HepG2 (cell line): ENCODE results near the gene DHX8. TPM values are rescaled to one million over a fixed set of nuclear protein-coding genes. Genes with fewer than 3 reads are reported as not detected.

Experiments used
- CBX5 ChIP-seq: sonication (generic); formaldehyde crosslinking; IDR thresholded peaks from 2 replicates; pipeline ENCODE4 v1.4.0; 2020; ENCODE audit warnings: missing genetic modification reagents, borderline replicate concordance
- CREB3 ChIP-seq: sonication (generic); formaldehyde crosslinking; IDR thresholded peaks from 2 replicates; pipeline ENCODE4 v1.5.0; 2020; ENCODE audit warnings: missing genetic modification reagents
- ERF ChIP-seq: IDR thresholded peaks from 2 replicates; pipeline ENCODE4 v1.6.1; 2018; ENCODE audit warnings: missing biosample characterization, missing genetic modification reagents
- FOXA1 ChIP-seq, 2 experiments: fragments of 450-650 bp in 1 of 2; sonication (generic) in 1 of 2; formaldehyde crosslinking in 1 of 2; IDR thresholded peaks; 2 replicates each; pipeline versions ENCODE4 v1.4.0 to v1.6.1; 2016 to 2020; ENCODE audit warnings: missing genetic modification reagents in 1 of 2
- HNF1A ChIP-seq, 2 experiments: sonication (generic) in 1 of 2; formaldehyde crosslinking in 1 of 2; IDR thresholded peaks; 2 replicates each; pipeline versions ENCODE4 v1.4.0 to v1.6.1; 2016 to 2020; ENCODE audit warnings: borderline replicate concordance in 1 of 2, low read depth in 1 of 2, mild to moderate bottlenecking in 1 of 2, missing genetic modification reagents in 1 of 2
- HNRNPLL ChIP-seq: fragments of 200-400 bp; formaldehyde crosslinking; IDR thresholded peaks from 2 replicates; pipeline ENCODE4 v1.6.1; 2017; ENCODE audit warnings: mild to moderate bottlenecking, low read depth, low read length; ENCODE audit not compliant: poor library complexity, severe bottlenecking
- KLF6 ChIP-seq: IDR thresholded peaks from 2 replicates; pipeline ENCODE4 v1.8.0; 2016; ENCODE audit warnings: missing biosample characterization, missing genetic modification reagents
- KMT2A ChIP-seq: sonication (generic); formaldehyde crosslinking; IDR thresholded peaks from 2 replicates; pipeline ENCODE4 v1.4.0; 2020; ENCODE audit warnings: missing genetic modification reagents
- MBD4 ChIP-seq: IDR thresholded peaks from 2 replicates; pipeline ENCODE4 v1.6.1; 2012; ENCODE audit warnings: low read length, inconsistent platforms, borderline replicate concordance
- POLR2A ChIP-seq, 2 experiments: IDR thresholded peaks; 2 replicates each; pipeline ENCODE4 v1.6.1; 2011; ENCODE audit warnings: low read depth in 2 of 2, low read length in 2 of 2, mild to moderate bottlenecking in 1 of 2, moderate library complexity in 1 of 2; ENCODE audit not compliant: insufficient read depth in 1 of 2
- PRPF4 ChIP-seq: fragments of 200-400 bp; formaldehyde crosslinking; IDR thresholded peaks from 2 replicates; pipeline ENCODE4 v1.6.1; 2016; ENCODE audit warnings: low read length, low read depth; ENCODE audit not compliant: poor library complexity, severe bottlenecking
- XBP1 ChIP-seq: sonication (generic); formaldehyde crosslinking; IDR thresholded peaks from 2 replicates; pipeline ENCODE4 v1.5.0; 2020; ENCODE audit warnings: missing genetic modification reagents
- YEATS2 ChIP-seq: sonication (generic); formaldehyde crosslinking; IDR thresholded peaks from 2 replicates; pipeline ENCODE4 v1.4.0; 2020; ENCODE audit warnings: missing genetic modification reagents, borderline replicate concordance
- ZBTB21 ChIP-seq: sonication (generic); formaldehyde crosslinking; IDR thresholded peaks from 2 replicates; pipeline ENCODE4 v1.4.0; 2020; ENCODE audit warnings: missing genetic modification reagents
- ZBTB7A ChIP-seq: sonication (generic); formaldehyde crosslinking; IDR thresholded peaks from 2 replicates; pipeline ENCODE4 v1.8.0; 2022; ENCODE audit warnings: mild to moderate bottlenecking, missing genetic modification reagents
- ZNF749 ChIP-seq: sonication (generic); formaldehyde crosslinking; IDR thresholded peaks from 2 replicates; pipeline ENCODE4 v1.8.0; 2022; ENCODE audit warnings: mild to moderate bottlenecking, missing genetic modification reagents, moderate library complexity, borderline replicate concordance
- ZUFSP ChIP-seq: sonication (generic); formaldehyde crosslinking; IDR thresholded peaks from 2 replicates; pipeline ENCODE4 v1.9.0; 2021; ENCODE audit warnings: missing genetic modification reagents, mild to moderate bottlenecking, borderline replicate concordance
- polyA plus RNA-seq, 8 experiments: library from polyadenylated mRNA; depleted of rRNA in 3 of 8; stranded (reverse) in 7 of 8; unstranded in 1 of 8; fragments of >200 nt; fragmentation: Illumina TruSeq in 4 of 8; extraction: Trizol in 4 of 8; gene quantifications; 2 replicates each; pipeline versions ENCODE4 v1.2.1 to v1.2.3, GENCODE V29; 2011 to 2016; ENCODE audit warnings: low read depth in 4 of 8, missing spikeins in 1 of 8, mixed read lengths in 1 of 8; ENCODE audit not compliant: insufficient read depth in 1 of 8
- total RNA-seq, 5 experiments: library from RNA; depleted of rRNA; stranded (reverse); fragments of >200 nt; fragmentation: Illumina TruSeq; extraction: Trizol; gene quantifications; 2 replicates each; pipeline ENCODE4 v1.2.3, GENCODE V29; 2016; ENCODE audit warnings: low read depth in 1 of 5

The DHX8 gene
- total and polyA plus RNA-seq, 2 of the 13 experiments (the other 11 are each of a cell fraction or from before 2014, with no cell fraction given): 24.8 to 48.9 TPM

GRCh38 chr17:43530288-43531081, 46.7 kb downstream of the DHX8 start (continued):
- TF ChIP-seq ZUFSP (CRISPR knock-in tag) (no peak), PRPF4 (peak; percentile 82), HNRNPLL (peak; percentile 37), POLR2A (IDR thresholded peaks at IDR 0.05; ENCODE audit: insufficient read depth in 1 of 2, low read depth in 2 of 2, low read length in 2 of 2) (peak; percentile 82 to 93), KMT2A (CRISPR knock-in tag) (0 out of 2 replicates have a peak, but pooled peaks have one; percentile 45), MBD4 (0 out of 2 replicates have a peak, but pooled peaks have one; percentile 29), ZBTB21 (CRISPR knock-in tag) (peak; percentile 49; the same call in 1 of the 2 replicates), XBP1 (no peak), CBX5 (CRISPR knock-in tag) (peak; percentile 90; the same call in 1 of the 2 replicates), YEATS2 (peak; percentile 80; the same call in 1 of the 2 replicates), FOXA1 (IDR thresholded peaks at IDR 0.05) (no peak), FOXA1 (CRISPR knock-in tag; IDR thresholded peaks at IDR 0.05) (peak; percentile 88), CREB3 (CRISPR knock-in tag) (no peak), HNF1A (IDR thresholded peaks at IDR 0.05; ENCODE audit: low read depth) (peak; percentile 75; the same call in 1 of the 2 replicates), HNF1A (CRISPR knock-in tag; IDR thresholded peaks at IDR 0.05; ENCODE audit: borderline replicate concordance) (peak; percentile 98), ERF (CRISPR knock-in tag) (peak; percentile 99), ZNF749 (CRISPR knock-in tag) (peak; percentile 79), KLF6 (CRISPR knock-in tag) (peak; percentile 86), ZBTB7A (peak; percentile 93; the same call in 1 of the 2 replicates)
